Retinal pigment epithelial cell (primary cell): ENCODE results near the gene BCO2.
A peak's percentile ranks its signal among the peaks of the same experiment; 100 is the strongest.

ENCODE experiments used
- DNase-seq: peaks from one replicate; pipeline ENCODE4 v3.0.0-alpha.2; 2010; ENCODE audit warnings: low read depth
- H3K4me3 ChIP-seq: 2 replicates; pipeline ENCODE4 v1.5.1; 2011; ENCODE audit warnings: mild to moderate bottlenecking, low read length, control low read depth, moderate library complexity
- TF ChIP-seq, protein P1 (sequence below): conservative IDR thresholded peaks from 2 replicates; pipeline ENCODE4 v1.5.1; 2011; ENCODE audit warnings: low read depth, low read length, control low read depth, inconsistent platforms

Gene BCO2, protein sequence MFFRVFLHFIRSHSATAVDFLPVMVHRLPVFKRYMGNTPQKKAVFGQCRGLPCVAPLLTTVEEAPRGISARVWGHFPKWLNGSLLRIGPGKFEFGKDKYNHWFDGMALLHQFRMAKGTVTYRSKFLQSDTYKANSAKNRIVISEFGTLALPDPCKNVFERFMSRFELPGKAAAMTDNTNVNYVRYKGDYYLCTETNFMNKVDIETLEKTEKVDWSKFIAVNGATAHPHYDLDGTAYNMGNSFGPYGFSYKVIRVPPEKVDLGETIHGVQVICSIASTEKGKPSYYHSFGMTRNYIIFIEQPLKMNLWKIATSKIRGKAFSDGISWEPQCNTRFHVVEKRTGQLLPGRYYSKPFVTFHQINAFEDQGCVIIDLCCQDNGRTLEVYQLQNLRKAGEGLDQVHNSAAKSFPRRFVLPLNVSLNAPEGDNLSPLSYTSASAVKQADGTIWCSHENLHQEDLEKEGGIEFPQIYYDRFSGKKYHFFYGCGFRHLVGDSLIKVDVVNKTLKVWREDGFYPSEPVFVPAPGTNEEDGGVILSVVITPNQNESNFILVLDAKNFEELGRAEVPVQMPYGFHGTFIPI

DNA sequence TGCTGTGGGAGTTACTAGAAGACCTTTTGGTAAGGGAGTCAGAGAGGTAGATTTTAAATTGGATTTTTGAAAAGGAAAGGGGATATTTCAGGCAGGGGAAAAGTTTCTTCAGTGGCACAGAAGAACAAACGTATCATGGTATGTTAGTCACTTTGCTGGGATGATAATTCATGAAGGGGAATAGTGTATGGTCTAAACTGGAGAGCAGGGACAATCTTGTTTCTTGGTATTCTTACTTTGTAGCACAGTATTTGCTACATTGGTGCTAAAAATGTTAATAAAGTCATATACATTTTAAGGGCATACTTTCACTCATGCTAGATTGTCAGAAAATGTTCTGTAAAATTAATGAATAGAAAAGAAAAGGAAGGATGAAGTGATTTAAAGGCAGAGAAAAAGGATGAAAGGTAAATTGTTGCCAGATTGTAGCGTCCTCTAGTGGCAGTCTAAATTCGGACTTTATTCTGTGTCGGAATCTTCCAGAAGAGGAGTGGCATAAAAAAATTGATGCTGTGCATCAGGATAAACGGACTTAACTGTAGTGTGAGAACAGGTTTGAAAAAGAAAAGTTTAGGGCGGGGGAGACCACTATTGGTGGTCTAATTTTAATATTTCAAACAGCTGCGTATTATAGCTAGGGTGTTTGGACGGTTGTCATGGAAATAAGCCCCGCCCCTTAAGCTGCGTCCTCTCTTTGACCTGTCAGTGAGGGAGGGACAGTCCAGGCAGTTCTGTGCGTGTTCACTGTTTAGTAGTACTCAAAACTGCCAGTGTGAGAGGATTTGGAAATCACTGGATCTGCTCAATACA is at the start of gene BCO2:
BCO2 (plus strand) TSS at position 724 of the 810 bp plus-strand sequence. CDS start 90 bp downstream, outside the sequence.
- TF ChIP-seq, protein P1, sequence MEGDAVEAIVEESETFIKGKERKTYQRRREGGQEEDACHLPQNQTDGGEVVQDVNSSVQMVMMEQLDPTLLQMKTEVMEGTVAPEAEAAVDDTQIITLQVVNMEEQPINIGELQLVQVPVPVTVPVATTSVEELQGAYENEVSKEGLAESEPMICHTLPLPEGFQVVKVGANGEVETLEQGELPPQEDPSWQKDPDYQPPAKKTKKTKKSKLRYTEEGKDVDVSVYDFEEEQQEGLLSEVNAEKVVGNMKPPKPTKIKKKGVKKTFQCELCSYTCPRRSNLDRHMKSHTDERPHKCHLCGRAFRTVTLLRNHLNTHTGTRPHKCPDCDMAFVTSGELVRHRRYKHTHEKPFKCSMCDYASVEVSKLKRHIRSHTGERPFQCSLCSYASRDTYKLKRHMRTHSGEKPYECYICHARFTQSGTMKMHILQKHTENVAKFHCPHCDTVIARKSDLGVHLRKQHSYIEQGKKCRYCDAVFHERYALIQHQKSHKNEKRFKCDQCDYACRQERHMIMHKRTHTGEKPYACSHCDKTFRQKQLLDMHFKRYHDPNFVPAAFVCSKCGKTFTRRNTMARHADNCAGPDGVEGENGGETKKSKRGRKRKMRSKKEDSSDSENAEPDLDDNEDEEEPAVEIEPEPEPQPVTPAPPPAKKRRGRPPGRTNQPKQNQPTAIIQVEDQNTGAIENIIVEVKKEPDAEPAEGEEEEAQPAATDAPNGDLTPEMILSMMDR: peak; percentile 93
- H3K4me3 ChIP-seq: peak within 1 kb of the TSS; percentile 47
- DNase-seq: no peak

DNA sequence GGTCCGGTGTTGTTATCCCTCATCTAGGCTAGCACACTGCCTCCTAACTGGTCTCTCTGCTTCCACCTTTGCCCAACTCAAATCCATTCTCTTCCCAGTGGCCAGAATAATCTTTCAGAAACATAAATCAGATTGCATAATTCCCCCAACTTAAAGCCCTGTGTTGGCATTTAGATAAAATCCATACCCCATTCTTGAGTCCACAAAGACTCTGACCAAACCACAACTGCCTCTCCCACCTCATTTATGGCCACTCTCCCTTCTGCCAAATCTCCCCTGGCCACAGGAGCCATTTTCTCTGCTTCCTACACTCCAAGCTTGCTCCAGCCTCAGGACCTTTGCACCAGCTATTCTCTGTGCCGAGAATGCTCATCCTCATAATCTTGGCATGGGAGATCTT is 48.3 kb upstream of the BCO2 start:
- H3K4me3 ChIP-seq: no peak overlapping the region
- TF ChIP-seq, protein P1: no peak
- DNase-seq: no peak

DNA sequence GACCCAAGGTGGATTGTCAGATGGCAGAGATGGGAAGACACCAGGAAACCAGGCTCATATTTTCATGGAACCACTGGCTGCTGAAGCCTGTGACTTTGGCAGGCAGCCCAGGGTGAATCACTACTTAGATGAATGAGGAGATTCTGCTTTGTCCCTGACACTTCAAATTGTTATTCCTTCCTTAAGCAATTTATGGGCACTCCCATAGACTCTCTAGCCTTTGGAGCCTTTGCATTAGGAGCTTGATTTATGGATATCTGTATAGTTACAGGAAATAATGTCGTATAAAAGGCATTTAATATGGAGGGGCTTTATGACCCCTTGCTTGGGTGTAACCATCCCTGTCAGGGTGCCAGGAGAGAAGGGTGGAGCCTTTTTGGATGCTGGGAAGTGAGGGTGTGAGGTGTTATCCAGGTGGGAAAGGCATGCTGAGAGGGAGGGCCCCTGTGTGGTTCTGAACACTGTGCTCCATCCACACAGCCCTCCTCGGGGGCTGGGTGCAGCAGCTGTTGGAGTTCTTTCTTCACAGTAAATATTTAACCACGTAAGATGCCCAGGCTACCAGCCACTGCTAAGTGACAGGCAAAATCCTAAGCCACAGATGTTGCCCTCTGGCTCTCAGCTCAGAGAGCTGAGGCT is 46.7 kb upstream of the BCO2 start:
- H3K4me3 ChIP-seq: no peak overlapping the region
- no peak for DNase-seq
- TF ChIP-seq, protein P1: no peak

DNA sequence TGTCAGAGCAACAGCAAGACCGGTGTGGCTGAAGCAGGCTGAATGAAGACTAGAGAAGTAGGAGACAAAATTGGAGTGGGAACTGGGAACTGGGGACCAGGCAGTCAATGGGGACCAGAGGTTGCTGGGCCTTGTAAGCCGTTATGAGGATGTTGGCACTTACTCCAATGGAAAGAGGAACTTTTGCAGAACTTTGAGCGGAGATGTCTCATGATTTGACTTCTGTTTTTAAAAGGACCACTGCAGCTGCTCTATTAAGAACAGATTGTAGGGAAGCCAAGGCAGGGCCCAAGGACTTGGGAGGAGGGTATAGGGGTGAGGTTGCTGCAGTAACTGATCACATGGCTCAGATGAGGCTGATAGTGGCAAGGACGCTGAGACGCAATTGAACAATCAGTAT is 45.7 kb upstream of the BCO2 start:
- TF ChIP-seq, protein P1: no peak
- DNase-seq: no peak
- no peak overlapping the region for H3K4me3 ChIP-seq

- no peak for DNase-seq
Observed at GRCh38 chr11:112132737-112133136, 42.6 kb upstream of the BCO2 start.

GRCh38 chr11:112134473-112134872 is 40.8 kb upstream of the BCO2 start:
- H3K4me3 ChIP-seq: no peak overlapping the region
- no peak for DNase-seq
- TF ChIP-seq, protein P1: no peak

More at GRCh38 chr11:112132737-112133136, 42.6 kb upstream of the BCO2 start:
- TF ChIP-seq, protein P1: no peak
- H3K4me3 ChIP-seq: no peak overlapping the region
